SK-N-SH treated with all-trans-retinoic acid at 6 μM for 48 hours (cell line): ENCODE results near the gene ASCL5.

Source experiments
- ARNTL ChIP-seq: fragments of 450-650 bp; formaldehyde crosslinking; IDR thresholded peaks from 2 replicates; pipeline ENCODE4 v1.5.0; 2020; ENCODE audit warnings: low read depth, mild to moderate bottlenecking, moderate library complexity, borderline replicate concordance
- BACH2 ChIP-seq: fragments of 250-450 bp; sonication (Bioruptor Pico); IDR thresholded peaks from 2 replicates; pipeline ENCODE4 v1.9.0; 2021; ENCODE audit warnings: mild to moderate bottlenecking, borderline replicate concordance
- GLIS3 ChIP-seq: fragments of 250-450 bp; sonication (Bioruptor Pico); IDR thresholded peaks from 2 replicates; pipeline ENCODE4 v1.5.0; 2020; ENCODE audit warnings: mild to moderate bottlenecking, moderate library complexity
- RARB ChIP-seq: fragments of 250-450 bp; sonication (Bioruptor Pico); IDR thresholded peaks from 2 replicates; pipeline ENCODE4 v1.8.0; 2021; ENCODE audit warnings: mild to moderate bottlenecking, moderate library complexity
- SNAI2 ChIP-seq: fragments of 250-450 bp; sonication (Bioruptor Pico); IDR thresholded peaks from 2 replicates; pipeline ENCODE4 v1.5.0; 2020; ENCODE audit warnings: mild to moderate bottlenecking, moderate library complexity
- TCF4 ChIP-seq: fragments of 250-450 bp; sonication (Bioruptor Pico); IDR thresholded peaks from 2 replicates; pipeline ENCODE4 v1.8.0; 2021; ENCODE audit warnings: mild to moderate bottlenecking, moderate library complexity, borderline replicate concordance
- ZFP3 ChIP-seq: fragments of 250-450 bp; sonication (Bioruptor Pico); IDR thresholded peaks from 2 replicates; pipeline ENCODE4 v1.5.0; 2020; ENCODE audit warnings: mild to moderate bottlenecking, moderate library complexity
- ZNF8 ChIP-seq: fragments of 450-650 bp; formaldehyde crosslinking; IDR thresholded peaks from 2 replicates; pipeline ENCODE4 v1.5.0; 2020; ENCODE audit warnings: mild to moderate bottlenecking, moderate library complexity
- TF ChIP-seq, protein P1 (sequence below): fragments of 250-450 bp; sonication (Bioruptor Pico); IDR thresholded peaks from 2 replicates; pipeline ENCODE4 v1.8.0; 2020; ENCODE audit warnings: mild to moderate bottlenecking, moderate library complexity, borderline replicate concordance
- TF ChIP-seq, protein P2 (sequence below): fragments of 250-450 bp; sonication (Bioruptor Pico); IDR thresholded peaks from 2 replicates; pipeline ENCODE4 v1.5.1; 2020; ENCODE audit warnings: low read depth, mild to moderate bottlenecking, moderate library complexity
- TF ChIP-seq, protein P3 (sequence below): fragments of 250-450 bp; sonication (Bioruptor Pico); IDR thresholded peaks from 2 replicates; pipeline ENCODE4 v1.5.1; 2021; ENCODE audit warnings: mild to moderate bottlenecking, moderate library complexity
- TF ChIP-seq, protein P4 (sequence below): fragments of 250-450 bp; sonication (Bioruptor Pico); IDR thresholded peaks from 2 replicates; pipeline ENCODE4 v1.8.0; 2021; ENCODE audit warnings: low read depth, mild to moderate bottlenecking, moderate library complexity, borderline replicate concordance
- TF ChIP-seq, protein P5 (sequence below): fragments of 250-450 bp; sonication (Bioruptor Pico); IDR thresholded peaks from 2 replicates; pipeline ENCODE4 v1.5.0; 2020; ENCODE audit warnings: mild to moderate bottlenecking, moderate library complexity

DNA sequence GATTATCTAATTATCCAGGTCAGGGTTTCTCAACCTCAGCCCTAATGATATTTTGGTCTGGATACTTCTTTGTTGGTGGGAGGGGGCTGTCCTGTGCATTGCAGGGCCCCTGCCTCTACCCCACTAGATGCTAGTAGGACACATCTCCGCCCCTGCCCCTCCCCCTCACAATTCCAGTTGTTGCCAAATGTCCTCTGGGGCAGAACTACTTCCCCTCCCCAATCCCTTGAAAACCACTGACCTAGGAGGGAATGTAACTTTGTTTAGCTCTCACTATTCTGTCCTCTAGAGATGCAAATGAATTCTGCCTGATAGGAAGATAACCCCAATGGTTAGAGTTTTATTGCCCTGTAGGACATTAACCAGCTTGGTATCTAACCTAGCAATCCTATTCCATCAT lies 22.8 kb downstream of the ASCL5 start:
- TF ChIP-seq, protein P1, sequence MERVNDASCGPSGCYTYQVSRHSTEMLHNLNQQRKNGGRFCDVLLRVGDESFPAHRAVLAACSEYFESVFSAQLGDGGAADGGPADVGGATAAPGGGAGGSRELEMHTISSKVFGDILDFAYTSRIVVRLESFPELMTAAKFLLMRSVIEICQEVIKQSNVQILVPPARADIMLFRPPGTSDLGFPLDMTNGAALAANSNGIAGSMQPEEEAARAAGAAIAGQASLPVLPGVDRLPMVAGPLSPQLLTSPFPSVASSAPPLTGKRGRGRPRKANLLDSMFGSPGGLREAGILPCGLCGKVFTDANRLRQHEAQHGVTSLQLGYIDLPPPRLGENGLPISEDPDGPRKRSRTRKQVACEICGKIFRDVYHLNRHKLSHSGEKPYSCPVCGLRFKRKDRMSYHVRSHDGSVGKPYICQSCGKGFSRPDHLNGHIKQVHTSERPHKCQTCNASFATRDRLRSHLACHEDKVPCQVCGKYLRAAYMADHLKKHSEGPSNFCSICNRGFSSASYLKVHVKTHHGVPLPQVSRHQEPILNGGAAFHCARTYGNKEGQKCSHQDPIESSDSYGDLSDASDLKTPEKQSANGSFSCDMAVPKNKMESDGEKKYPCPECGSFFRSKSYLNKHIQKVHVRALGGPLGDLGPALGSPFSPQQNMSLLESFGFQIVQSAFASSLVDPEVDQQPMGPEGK = no peak
- TF ChIP-seq, protein P2, sequence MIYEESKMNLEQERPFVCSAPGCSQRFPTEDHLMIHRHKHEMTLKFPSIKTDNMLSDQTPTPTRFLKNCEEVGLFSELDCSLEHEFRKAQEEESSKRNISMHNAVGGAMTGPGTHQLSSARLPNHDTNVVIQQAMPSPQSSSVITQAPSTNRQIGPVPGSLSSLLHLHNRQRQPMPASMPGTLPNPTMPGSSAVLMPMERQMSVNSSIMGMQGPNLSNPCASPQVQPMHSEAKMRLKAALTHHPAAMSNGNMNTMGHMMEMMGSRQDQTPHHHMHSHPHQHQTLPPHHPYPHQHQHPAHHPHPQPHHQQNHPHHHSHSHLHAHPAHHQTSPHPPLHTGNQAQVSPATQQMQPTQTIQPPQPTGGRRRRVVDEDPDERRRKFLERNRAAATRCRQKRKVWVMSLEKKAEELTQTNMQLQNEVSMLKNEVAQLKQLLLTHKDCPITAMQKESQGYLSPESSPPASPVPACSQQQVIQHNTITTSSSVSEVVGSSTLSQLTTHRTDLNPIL (CRISPR knock-in tag) = no peak
- no peak for TF ChIP-seq TCF4 (CRISPR knock-in tag)
- TF ChIP-seq, protein P3, sequence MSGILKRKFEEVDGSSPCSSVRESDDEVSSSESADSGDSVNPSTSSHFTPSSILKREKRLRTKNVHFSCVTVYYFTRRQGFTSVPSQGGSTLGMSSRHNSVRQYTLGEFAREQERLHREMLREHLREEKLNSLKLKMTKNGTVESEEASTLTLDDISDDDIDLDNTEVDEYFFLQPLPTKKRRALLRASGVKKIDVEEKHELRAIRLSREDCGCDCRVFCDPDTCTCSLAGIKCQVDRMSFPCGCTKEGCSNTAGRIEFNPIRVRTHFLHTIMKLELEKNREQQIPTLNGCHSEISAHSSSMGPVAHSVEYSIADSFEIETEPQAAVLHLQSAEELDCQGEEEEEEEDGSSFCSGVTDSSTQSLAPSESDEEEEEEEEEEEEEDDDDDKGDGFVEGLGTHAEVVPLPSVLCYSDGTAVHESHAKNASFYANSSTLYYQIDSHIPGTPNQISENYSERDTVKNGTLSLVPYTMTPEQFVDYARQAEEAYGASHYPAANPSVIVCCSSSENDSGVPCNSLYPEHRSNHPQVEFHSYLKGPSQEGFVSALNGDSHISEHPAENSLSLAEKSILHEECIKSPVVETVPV (CRISPR knock-in tag) = no peak
- TF ChIP-seq ARNTL (CRISPR knock-in tag) = no peak
- no peak for TF ChIP-seq ZNF8 (CRISPR knock-in tag)
- no peak for TF ChIP-seq GLIS3
- TF ChIP-seq ZFP3 = no peak
- TF ChIP-seq RARB = no peak
- TF ChIP-seq BACH2 (CRISPR knock-in tag) = no peak
- TF ChIP-seq, protein P4, sequence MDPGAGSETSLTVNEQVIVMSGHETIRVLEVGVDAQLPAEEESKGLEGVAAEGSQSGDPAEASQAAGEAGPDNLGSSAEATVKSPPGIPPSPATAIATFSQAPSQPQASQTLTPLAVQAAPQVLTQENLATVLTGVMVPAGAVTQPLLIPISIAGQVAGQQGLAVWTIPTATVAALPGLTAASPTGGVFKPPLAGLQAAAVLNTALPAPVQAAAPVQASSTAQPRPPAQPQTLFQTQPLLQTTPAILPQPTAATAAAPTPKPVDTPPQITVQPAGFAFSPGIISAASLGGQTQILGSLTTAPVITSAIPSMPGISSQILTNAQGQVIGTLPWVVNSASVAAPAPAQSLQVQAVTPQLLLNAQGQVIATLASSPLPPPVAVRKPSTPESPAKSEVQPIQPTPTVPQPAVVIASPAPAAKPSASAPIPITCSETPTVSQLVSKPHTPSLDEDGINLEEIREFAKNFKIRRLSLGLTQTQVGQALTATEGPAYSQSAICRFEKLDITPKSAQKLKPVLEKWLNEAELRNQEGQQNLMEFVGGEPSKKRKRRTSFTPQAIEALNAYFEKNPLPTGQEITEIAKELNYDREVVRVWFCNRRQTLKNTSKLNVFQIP (CRISPR knock-in tag) = no peak
- TF ChIP-seq, protein P5, sequence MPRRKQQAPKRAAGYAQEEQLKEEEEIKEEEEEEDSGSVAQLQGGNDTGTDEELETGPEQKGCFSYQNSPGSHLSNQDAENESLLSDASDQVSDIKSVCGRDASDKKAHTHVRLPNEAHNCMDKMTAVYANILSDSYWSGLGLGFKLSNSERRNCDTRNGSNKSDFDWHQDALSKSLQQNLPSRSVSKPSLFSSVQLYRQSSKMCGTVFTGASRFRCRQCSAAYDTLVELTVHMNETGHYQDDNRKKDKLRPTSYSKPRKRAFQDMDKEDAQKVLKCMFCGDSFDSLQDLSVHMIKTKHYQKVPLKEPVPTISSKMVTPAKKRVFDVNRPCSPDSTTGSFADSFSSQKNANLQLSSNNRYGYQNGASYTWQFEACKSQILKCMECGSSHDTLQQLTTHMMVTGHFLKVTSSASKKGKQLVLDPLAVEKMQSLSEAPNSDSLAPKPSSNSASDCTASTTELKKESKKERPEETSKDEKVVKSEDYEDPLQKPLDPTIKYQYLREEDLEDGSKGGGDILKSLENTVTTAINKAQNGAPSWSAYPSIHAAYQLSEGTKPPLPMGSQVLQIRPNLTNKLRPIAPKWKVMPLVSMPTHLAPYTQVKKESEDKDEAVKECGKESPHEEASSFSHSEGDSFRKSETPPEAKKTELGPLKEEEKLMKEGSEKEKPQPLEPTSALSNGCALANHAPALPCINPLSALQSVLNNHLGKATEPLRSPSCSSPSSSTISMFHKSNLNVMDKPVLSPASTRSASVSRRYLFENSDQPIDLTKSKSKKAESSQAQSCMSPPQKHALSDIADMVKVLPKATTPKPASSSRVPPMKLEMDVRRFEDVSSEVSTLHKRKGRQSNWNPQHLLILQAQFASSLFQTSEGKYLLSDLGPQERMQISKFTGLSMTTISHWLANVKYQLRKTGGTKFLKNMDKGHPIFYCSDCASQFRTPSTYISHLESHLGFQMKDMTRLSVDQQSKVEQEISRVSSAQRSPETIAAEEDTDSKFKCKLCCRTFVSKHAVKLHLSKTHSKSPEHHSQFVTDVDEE = no peak
- TF ChIP-seq SNAI2 (CRISPR knock-in tag) = no peak
